Heart left ventricle (tissue), 16 donors: ENCODE data around the gene RNF187. TPM values are rescaled to one million over a fixed set of nuclear protein-coding genes. Genes with fewer than 3 reads are reported as not detected.

ENCODE experiments used
- ATAC-seq, 4 donors: fragments of 200-7000 bp; cut with Tn5 transposase; one replicate each; pipeline ENCODE4 v1.9.1; 2020 to 2022; ENCODE audit warnings: moderate library complexity in 4 of 4, mild to moderate bottlenecking in 3 of 4, moderate number of reproducible peaks in 1 of 4
- DNase-seq, 5 donors: peaks; one replicate each; pipeline ENCODE4 v3.0.0-alpha.2; 2020
- H3K27ac ChIP-seq, 12 donors: fragments of 200-600 bp; sonication (generic) in 4 of 12; one replicate each; pipeline versions ENCODE4 v1.5.0 to v1.8.0; 2016 to 2022; ENCODE audit warnings: mild to moderate bottlenecking in 2 of 12
- H3K27me3 ChIP-seq, 9 donors: fragments of 200-600 bp; sonication (generic) in 2 of 9; one replicate each; pipeline versions ENCODE4 v1.5.1 to v1.8.0; 2016 to 2022; ENCODE audit warnings: mild to moderate bottlenecking in 3 of 9
- H3K36me3 ChIP-seq, 9 donors: fragments of 200-600 bp; sonication (generic) in 2 of 9; one replicate each; pipeline versions ENCODE4 v1.5.0 to v1.8.0; 2018 to 2022; ENCODE audit warnings: mild to moderate bottlenecking in 2 of 9
- H3K4me1 ChIP-seq, 12 donors: fragments of 200-600 bp; sonication (generic) in 4 of 12; one replicate each; pipeline versions ENCODE4 v1.5.0 to v1.8.0; 2016 to 2022; ENCODE audit warnings: mild to moderate bottlenecking in 3 of 12
- H3K4me3 ChIP-seq, 12 donors: fragments of 200-600 bp; sonication (generic) in 4 of 12; one replicate each; pipeline versions ENCODE4 v1.5.0 to v1.8.0; 2017 to 2022; ENCODE audit warnings: mild to moderate bottlenecking in 9 of 12, moderate library complexity in 4 of 12
- H3K9me3 ChIP-seq, 12 donors: fragments of 200-600 bp; sonication (generic) in 4 of 12; one replicate each; pipeline versions ENCODE4 v1.5.0 to v1.8.0; 2016 to 2022; ENCODE audit warnings: mild to moderate bottlenecking in 1 of 12
- CTCF ChIP-seq, 12 donors: fragments of 200-600 bp; sonication (generic) in 4 of 12; IDR thresholded peaks; one replicate each; pipeline versions ENCODE4 v1.5.0 to v1.8.0; 2018 to 2022; ENCODE audit warnings: antibody characterized with exemption in 12 of 12, mild to moderate bottlenecking in 5 of 12
- POLR2A ChIP-seq, 2 donors: fragments of 450-650 bp; IDR thresholded peaks; one replicate each; pipeline ENCODE4 v1.6.1; 2017; ENCODE audit warnings: antibody characterized with exemption in 2 of 2, mild to moderate bottlenecking in 2 of 2, moderate library complexity in 2 of 2
- WGBS, 4 donors: extraction: QIAGEN DNeasy Blood & Tissue Kit in 2 of 4; methylation state at CpG; one replicate each; pipeline versions ENCODE4 v1.1.5 to v1.1.7; 2013 to 2018; 5-methylcytosine and 5-hydroxymethylcytosine counted together
- intact Hi-C, 10 donors: fragments of 100-400 bp; cut with DNase I; formaldehyde crosslinking; loops; one replicate each; pipeline versions ENCODE4 v1.11.1 to v1.14.2; 2022
- polyA plus RNA-seq, 2 donors: library from polyadenylated mRNA; stranded (reverse); fragments of 200-250 nt; gene quantifications; one replicate each; pipeline ENCODE4 v1.2.3, GENCODE V29; 2013
- total RNA-seq, 9 donors: library from RNA; depleted of rRNA in 2 of 9; stranded (reverse); fragments of >200 nt in 2 of 9; fragmentation: NEBNext Ultra II Directional in 3 of 9; extraction: Animal tissue kit (Norgen Biotek cat#: 25700) in 3 of 9; gene quantifications; one replicate each; pipeline versions ENCODE4 v1.1.0 to v1.2.4, GENCODE V29; 2016 to 2023
- donor health status: ischemic (EF 13 %, LVEDD 7.1; RV severe dilation, severe dysfunction).
- donor health status: healthy with polysubstance abuse.
- donor health status: DM: no; HTN: yes; CAD: no.
- donor health status: DM: no; HTN: no; CAD: no.
- donor health status: ischemic (EF 25% LVEDD 6.9; RV normal size, moderate dysfunction).
- donor health status: ischemic (EF 25% LVEDD 5.7; RV mildly dilated, moderate dysfunction).
- donor health status: healthy.
- donor health status: DM: yes; HTN: yes; CAD: no.
- donor health status: ischemic (EF 35%, LVEDD 5.7; RV mildly dilated, moderate dysfunction).
- donor health status: nonischemic (EF 11% LVEDD 7.7; RV severe dilation, severe dysfunction).
- donor health status: DM: yes; HTN: yes; CAD: no.
- donor health status: PGD.
- donor health status: ischemic (EF 29% LVEDD 5.4; RV normal size, mild dysfunction).
- donor health status: nonischemic (EF 23%, LVEDD 6.1; RV moderate dilation, normal function).

RNF187 gene
- total and polyA plus RNA-seq, 11 donors = 26.1 to 96.3 (median 70.6) TPM

GRCh38 chr1:228530086-228530758, 43.0 kb downstream of the RNF187 start:
- no peak for DNase-seq
- H3K36me3 ChIP-seq = no peaks in the 10 kb centered on the region
- no peak overlapping the region for H3K4me3 ChIP-seq
- H3K4me1 ChIP-seq = peaks cover 0 to 16% (median 0%) of the 10 kb centered on the region in 12 donors
- ATAC-seq = no peak
- intact Hi-C loops = no loop called here
- TF ChIP-seq CTCF (IDR thresholded peaks at IDR 0.05) (no peak), POLR2A (IDR thresholded peaks at IDR 0.05) (no peak)
- no peaks in the 10 kb centered on the region for H3K27me3 ChIP-seq
- 73 to 83% (median 77%) methylated on average over 1 to 3 of the region's 3 CpGs for WGBS, 4 donors
- H3K9me3 ChIP-seq = peaks cover 0 to 2% (median 0%) of the 10 kb centered on the region in 12 donors
- H3K27ac ChIP-seq = no peak overlapping the region

- 62 to 70% (median 66%) methylated on average over 4 to 5 of the region's 5 CpGs for WGBS, 4 donors
- ATAC-seq = no peak
- Histone ChIP-seq H3K4me3 (no peak overlapping the region), H3K36me3 (no peaks in the 10 kb centered on the region), H3K9me3 (peaks cover 0 to 9% (median 0%) of the 10 kb centered on the region in 12 donors), H3K27me3 (no peaks in the 10 kb centered on the region), H3K27ac (no peak overlapping the region), H3K4me1 (peaks cover 0 to 16% (median 0%) of the 10 kb centered on the region in 12 donors)
- TF ChIP-seq POLR2A (IDR thresholded peaks at IDR 0.05) (no peak), CTCF (IDR thresholded peaks at IDR 0.05) (no peak)
- intact Hi-C loops = no loop called here
- DNase-seq = no peak
These were observed 44.0 kb downstream of the RNF187 start for GRCh38 chr1:228530951-228531731.

DNA sequence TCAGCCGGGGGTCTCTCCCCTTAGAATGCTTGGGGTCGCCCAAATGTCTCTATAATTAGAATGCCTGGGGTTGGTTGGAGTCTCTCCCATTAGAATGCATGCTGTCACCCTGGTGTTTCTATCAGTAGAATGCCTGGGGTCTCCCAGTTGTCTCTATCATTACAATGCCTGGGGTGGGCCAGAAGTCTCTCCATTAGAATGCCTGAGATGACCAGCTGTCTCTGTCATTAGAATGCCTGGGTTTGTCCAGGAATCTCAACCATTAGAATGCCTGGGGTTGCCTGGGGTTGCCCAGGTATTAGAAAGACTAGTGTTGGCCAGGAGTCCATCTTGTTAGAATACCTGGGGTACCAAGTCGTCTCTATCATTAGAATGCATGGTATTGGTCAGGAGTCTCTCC, 51.6 kb downstream of the RNF187 start:
- H3K27ac ChIP-seq = no peak overlapping the region
- ATAC-seq (no peak), DNase-seq (no peak)
- no peak overlapping the region for H3K4me3 ChIP-seq
- no peaks in the 10 kb centered on the region for H3K27me3 ChIP-seq
- peaks cover 0 to 17% (median 1%) of the 10 kb centered on the region in 12 donors for H3K4me1 ChIP-seq
- WGBS, 4 donors = 54 to 76% (median 58%) methylated on average over 3 of the region's 3 CpGs
- TF ChIP-seq POLR2A (IDR thresholded peaks at IDR 0.05) (no peak), CTCF (IDR thresholded peaks at IDR 0.05) (no peak)
- H3K9me3 ChIP-seq = peaks cover 0 to 21% (median 4%) of the 10 kb centered on the region in 12 donors
- no peaks in the 10 kb centered on the region for H3K36me3 ChIP-seq
- intact Hi-C loops = no loop called here

GRCh38 chr1:228540161-228540917, 53.2 kb downstream of the RNF187 start:
- peaks cover 0 to 14% (median 1%) of the 10 kb centered on the region in 12 donors for H3K4me1 ChIP-seq
- DNase-seq = no peak
- WGBS, 4 donors = 52 to 58% (median 54%) methylated on average over 9 of the region's 9 CpGs
- no peak for ATAC-seq
- intact Hi-C loops = no loop called here
- H3K9me3 ChIP-seq = peaks cover 0 to 19% (median 4%) of the 10 kb centered on the region in 12 donors
- no peaks in the 10 kb centered on the region for H3K27me3 ChIP-seq
- no peak overlapping the region for H3K4me3 ChIP-seq
- no peaks in the 10 kb centered on the region for H3K36me3 ChIP-seq
- TF ChIP-seq CTCF (IDR thresholded peaks at IDR 0.05) (no peak), POLR2A (IDR thresholded peaks at IDR 0.05) (no peak)
- no peak overlapping the region for H3K27ac ChIP-seq
